Measurements from ENCODE around the gene PRDM12.
A peak's percentile ranks its signal among the peaks of the same experiment; 100 is the strongest.

PRDM12 gene

DNA sequence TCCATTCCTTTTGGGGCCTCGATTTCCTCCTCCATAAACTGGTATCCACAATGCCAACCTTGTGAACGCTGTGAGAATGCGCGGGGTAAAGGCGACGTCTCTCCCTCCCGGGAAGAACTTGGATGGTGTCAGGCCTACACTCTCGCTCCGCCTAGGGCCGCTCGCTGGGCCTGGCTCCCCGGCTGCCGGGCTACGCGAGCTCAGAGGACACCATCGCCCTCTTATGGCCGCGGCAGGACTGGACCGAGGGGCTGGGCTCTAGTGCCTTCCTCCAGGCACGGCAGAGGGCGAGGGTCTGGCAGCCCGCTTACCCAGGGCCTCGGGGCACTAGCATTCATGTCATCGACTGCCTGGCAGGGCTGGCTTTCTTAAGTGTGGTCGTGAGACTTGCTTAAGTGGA, 27.9 kb downstream of the PRDM12 start:
- no peak for DNase-seq

DNA sequence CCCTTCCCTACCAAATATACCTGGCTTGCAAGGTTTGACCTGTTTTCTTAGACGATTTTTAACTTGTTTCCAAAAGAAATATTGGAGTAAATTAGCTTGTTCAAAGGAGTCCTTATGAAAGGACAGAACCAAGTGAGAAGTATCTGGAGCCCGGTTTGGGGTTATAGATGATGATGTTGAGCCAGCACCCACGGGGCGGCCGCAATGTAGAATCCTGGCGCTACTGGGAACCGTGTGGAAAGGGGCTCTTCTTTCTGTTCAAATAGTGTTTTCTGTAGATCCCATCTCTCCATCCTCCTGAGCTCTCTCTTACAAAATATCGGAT, 28.7 kb downstream of the PRDM12 start:
- no peak for DNase-seq

DNA sequence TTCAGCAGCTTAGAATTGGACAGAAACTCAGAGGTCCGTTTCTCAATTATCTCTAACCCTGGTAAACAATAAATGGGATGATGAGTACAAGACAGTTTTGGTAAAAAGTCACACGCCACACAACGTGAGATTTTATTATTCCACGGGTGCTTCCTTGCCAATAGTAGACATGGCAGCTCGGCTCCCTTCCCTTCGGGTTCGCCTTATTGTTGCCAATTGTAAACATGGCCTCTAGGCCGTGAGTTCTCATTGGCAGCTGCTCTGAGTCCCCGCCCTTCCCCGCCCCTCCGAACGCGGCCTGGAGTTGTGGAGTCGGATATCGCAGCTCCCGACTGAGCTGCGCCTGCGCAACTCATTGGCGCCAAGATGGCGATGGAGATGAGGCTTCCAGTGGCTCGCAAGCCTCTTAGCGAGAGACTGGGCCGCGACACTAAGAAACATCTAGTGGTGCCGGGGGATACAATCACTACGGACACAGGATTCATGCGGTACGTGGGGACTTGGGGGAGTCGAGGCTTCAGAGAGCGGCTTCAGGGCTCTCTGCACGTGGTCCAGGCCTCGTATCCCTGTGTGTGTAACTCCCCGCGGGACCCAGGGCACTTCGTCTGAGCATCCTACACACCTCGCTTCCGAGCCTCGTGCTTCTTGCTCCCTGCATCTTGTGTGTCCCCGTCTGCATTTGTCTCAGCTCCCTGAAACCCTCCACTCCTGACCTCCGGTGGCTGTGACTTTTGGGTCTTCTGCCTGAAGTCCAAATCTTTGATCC, 29.2 kb downstream of the PRDM12 start, which contains the start of gene EXOSC2:
EXOSC2 (plus strand) TSS at position 355 of the 766 bp plus-strand sequence; CDS start at position 367, 12 bp downstream.
- DNase-seq, result peak; percentile 96

DNA sequence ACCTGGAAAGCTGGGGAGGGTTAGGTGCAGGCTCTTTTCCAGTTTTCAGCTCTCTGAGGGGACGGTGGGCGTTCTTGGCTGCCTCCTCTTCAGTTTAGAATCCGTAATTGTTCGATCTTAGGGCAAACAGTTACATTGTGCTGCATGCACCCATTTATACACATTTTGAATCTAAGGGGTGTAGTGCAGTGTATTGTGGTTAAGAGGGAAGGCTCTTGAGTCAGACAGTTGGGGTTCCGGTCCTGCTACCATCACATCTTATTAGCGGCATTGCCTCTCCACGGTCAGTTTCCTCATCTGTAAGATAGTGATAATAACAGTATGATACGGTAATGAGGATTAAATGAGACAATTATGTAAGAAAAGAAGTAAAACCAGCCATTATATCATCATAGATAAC, 29.8 kb downstream of the PRDM12 start:
- no peak for DNase-seq

DNA sequence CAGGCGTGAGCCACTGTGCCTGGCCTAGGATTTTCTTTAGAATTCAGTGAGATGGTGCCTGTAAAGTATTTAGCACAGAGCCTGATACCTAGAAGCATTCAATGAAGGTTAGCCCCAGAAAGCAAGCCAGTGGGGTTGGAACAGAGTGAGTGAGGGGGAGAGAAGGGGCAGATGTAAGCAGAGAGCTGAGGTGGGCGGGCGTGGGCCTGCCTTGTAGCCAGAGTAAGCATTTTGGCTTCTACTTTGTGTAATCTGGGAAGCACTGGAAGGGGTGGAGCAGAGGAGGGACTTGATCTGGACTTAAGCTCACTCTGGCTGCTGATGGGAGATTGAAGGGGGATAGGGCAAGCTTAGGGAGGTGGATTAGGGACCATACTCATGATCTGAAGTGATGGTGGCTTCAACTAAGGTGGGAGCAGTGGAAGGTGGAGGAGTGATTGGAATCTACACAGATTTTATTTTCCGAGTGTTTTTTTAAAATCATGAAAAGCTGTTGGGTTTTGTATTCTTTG, 31.8 kb downstream of the PRDM12 start:
- no peak for DNase-seq

DNA sequence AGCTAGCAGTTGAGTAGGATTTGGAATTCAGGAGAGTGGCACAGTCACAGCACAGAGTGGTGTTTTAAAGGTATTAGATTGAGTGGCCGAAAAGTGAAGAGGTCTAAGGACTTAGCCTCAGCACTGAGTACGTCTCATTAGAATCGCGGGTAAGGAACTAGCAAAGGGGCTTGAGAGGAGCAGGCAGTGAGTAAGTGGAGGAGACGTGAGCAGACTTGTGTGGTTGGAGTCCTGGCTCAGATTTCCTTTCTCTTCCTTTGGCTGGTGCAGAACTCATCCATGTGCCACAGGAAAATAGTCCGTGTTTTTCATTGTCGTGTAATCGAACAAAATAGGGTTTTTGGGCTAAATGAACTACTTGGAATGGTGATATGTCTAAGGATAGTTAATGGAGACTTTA, 32.6 kb downstream of the PRDM12 start:
- DNase-seq, result no peak

DNA sequence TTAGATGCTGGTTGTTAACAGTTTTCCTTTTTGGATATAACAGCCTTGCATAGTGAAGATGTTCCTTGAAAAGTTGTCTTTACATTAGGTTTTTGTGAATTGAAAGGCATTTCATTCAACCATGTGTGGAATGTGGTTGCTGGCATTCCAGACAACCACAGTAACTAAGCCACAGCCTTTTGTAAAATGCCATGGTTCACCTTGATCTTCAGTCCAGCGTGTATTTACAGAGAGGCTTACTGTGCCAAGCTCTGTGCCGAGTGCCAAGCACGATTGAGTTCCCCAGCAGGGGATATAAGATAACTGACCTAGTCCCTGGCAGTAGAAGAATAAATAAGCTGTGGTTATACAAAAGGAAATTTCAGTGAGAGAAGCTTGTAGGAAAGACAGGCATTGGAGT, 34.1 kb downstream of the PRDM12 start:
- DNase-seq, result no peak

DNA sequence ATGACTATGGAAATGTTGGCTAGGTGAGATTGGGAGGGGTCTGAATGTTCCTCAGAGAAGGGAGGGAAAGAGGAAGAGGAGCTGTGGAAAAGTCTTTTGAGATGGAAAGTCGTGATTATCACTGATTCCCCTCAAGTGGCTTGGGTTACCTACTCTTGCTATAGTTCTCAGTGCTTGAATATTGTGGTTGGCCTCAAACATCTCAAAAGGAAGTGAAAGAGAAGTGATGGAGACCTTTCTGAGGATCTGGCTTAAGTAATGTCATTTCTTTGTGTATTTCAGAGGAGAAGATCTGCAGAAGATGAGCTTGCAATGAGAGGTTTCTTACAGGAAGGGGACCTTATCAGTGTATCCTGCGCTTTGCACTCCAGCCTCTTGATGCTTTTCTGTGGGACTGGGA, 34.7 kb downstream of the PRDM12 start:
- DNase-seq, result no peak

DNA sequence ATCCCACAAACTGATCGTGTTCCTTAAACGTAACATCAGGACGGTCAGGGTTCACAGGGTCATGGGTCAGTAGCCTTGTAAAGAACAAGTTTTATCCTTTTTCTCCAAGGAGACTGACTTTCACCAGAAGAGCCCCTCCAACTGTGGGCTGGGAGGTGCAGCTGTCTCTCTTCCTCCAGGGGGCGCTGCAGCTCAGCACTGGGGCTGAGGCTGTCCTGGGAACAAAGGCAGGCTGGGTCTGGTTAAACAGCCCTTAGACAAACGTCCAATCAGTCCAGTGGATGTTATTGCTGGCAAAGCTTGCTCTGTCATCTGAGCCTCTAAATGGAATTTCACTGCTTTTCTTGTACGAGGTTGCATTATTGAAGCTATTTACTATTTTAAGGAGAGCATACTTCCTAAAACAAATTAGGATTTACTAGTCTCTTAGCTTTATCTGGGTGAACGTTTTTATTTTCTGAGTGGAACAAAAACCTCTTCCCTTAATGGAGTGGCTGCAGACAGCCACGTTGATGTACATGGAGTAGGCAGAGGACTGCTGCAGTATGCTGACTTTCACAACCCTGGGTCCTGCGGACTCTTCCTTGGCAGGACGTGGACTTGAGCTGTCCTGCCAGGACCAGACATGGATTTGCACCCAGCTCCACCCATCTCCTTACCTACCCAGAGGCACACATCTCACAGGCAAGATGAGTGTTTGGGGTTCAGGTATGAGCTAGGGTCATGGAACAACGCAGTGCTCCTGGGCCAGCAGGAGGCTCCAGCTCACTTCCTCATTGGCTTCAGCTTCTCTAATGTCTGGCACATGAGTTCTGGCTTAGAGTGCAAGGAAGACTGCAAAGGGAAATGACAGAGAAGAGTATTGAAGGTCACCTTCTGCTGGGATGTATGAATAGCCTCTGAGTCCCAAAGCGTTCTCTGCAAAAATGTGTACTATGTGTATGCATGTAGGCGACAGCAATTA, 36.9 kb downstream of the PRDM12 start:
- DNase-seq, result peak; percentile 20

DNA sequence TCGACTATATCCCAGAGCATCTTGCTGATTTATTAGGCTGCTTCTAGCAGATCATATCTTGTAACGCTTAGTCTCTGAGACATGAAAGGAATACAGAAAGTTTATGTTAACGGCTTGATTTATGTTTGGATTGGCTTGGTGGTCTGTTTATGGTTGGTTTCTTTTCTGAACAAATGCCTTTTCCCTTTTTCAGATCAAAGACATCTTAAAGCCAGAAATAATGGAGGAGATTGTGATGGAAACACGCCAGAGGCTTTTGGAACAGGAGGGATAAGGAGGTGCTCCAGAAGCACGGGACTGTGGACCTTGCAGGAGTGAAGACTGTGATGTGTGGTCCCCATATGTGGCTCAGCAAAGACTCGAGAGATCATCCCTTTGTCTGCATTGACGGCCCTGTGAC, 39.1 kb downstream of the PRDM12 start:
- no peak for DNase-seq

DNA sequence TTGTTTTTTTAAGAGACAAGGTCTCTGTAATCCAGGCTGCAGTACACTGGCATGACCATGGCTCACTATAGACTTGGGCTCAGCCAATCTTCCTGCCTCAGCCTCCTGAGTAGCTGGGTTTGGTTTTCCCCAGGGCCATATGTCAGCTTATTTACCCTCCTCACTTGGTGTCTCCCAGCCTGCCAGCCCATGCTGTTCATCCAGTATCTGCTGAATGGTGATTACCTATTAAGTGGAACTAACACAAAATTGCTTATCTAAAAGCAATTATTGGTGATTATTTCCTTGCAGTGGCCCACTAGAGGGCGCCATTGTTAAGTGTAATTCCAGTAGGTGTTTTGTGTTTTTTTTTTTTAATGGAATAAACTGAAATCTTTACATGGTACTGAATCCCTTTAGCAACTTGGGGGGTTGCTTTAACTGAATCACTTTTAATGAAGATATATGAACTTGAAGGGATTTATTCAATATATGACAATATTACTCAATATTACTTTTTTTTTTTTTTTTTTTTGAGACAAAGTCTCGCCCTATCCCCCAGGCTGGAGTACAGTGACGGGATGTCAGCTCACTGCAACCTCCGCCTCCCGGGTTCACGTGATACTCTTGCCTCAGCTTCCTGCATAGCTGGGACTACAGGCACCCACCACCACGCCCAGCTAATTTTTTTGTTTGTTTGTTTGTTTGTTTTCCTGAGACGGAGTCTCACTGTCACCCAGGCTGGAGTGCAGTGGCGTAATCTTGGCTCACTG, 43.0 kb downstream of the PRDM12 start:
- DNase-seq, result peak; percentile 38

DNA sequence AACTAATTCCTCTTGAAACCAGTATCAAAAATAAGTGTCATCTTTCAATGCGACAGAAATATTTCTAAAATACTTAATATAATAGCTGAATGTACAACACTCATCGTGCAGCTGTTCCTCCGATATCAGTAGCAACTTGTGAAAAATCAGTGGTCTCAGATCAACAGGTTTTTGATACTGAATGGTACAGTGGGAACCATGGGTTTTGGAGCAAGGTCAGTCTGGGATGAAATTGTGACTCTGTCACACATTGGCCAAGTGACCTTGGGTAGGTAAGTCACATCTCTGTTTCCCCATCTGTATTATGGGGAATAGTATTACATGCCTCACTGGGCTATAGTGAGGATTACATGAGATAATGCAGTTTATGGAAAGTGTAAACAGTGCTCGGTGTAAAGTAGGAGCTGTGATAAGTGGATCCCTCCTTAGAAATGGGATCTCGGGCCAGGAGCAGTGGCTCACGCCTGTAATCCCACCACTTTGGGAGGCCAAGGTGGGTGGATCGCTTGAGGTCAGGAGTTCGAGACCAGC, 46.5 kb downstream of the PRDM12 start:
- no peak for DNase-seq

DNA sequence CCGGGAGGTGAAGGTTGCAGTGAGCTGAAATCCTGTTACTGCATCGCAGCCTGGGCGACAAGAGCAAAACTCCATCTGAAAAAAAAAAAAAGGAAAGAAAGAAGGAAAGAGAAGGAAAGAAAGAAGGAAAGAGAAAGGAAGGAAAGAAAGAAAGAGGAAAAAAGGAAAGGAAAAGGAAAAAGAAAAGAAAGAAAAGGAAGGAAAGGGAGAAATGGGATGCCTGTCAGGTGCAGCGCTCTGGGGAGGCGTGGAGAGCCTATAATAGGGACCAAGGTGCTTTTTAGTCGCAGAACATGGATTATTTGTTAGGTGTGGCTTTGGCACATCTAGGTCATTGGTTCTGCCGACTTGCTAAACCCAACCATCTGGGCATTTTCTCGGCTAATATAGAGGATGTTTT, 47.1 kb downstream of the PRDM12 start:
- no peak for DNase-seq

DNA sequence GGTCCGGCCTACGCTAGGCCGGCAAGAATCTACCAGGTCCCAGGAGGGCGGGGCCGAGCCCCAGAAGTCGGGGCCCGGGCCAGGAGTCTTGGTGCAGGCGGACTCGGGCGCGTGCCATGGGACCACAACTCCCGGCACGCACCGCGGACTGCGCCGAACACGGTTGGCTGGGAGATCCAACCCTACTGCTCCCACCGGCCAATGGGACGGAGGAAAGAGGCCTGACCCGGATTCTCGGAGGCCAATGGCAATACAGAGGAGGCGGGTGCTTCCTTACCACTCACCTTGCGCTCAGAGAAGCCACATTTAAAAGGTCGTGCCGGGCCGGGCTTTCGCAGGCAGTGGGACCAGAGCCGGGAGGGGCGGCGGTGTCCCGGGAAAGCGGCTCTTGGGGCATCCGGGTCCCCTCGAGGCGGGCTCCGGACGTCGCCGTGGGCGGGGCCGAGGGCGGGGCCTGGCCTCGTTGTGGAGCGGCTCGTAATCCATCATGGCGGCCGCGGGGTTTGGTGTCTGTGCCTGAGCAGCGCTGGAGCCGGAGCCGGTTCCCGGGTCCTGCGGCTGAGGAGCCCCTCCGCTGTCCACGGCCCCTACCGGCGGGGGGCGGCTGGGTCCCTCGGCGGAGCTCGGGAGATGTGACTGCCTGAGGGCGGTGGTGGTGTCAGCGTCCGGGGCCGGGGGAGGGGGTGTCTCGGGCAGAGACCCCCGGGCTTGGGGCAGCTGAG, 48.3 kb downstream of the PRDM12 start:
- DNase-seq, result peak; percentile 89

DNA sequence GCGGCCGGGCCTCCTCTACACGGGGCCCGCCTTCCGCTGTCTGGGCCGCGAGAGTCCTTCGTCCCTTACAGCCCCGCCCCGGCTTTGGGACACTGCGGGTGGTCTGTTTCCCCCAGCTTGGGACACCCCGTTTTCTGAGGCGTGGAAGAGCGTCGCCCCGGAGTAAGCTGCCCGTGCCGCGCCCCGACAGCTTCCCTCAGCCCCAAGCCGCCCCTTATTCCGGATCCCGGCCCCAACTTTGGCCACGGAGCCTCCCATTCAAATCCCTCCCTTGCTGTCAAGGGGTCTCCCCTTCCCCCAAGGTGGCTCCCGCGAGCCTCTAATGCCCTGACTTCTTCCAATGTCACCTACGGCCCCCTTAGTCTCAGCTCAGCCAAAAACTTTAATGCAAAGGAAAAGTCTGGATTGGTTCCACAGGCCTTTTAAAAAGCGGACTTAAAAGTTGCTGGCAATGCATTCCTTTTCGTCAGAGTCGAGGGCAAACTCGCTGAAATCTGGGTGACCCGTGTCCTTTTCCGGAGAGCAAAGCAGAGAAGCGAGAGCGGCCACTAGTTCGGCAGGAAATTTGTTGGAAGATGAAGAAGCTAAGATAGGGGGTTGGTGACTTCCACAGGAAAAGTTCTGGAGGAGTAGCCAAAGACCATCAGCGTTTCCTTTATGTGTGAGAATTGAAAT, 49.0 kb downstream of the PRDM12 start:
- no peak for DNase-seq

DNA sequence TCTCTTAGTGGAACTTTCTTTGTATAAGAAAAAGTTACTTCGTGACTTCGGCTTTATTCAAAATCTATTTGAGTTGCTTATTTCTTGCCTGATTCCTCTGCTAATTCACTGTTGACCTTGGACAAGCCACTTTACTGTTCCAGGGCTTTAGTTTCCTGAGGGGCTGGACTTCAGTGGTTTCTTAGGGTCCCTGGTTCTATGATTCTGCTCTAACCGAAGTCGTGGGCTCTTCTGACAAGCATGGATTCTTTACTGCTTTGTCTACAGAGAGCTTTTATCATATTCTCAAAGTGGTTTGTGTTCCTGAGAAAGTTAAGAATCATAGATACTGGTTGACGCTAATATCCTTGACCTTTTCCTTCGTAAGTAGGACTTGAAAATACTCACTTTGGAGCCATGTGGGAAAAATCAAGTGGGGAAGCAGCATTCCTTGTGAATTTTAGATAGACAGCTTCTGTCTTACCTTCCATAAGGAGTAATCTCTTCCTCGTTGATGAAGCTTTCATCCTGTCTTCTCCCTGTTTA, 50.3 kb downstream of the PRDM12 start:
- DNase-seq, result no peak

DNA sequence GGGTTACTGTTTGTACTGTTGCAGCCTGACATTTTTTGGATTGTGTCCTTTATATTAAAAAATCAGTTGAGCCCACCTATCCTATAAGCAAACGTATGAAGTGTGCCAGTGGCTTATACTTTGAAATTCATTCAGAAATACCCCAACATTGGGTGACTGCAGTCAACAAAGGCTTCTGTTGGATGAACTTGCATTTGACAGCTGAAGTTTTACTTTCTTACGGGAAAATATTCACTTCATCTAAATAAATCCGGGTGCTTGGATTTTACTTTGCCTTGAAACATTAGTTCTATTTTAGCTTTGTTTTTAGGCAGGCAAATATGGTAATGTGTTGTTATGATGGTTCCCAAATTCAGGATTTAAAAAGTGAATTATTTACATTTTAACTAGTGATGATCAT, 50.9 kb downstream of the PRDM12 start:
- DNase-seq, result no peak

DNA sequence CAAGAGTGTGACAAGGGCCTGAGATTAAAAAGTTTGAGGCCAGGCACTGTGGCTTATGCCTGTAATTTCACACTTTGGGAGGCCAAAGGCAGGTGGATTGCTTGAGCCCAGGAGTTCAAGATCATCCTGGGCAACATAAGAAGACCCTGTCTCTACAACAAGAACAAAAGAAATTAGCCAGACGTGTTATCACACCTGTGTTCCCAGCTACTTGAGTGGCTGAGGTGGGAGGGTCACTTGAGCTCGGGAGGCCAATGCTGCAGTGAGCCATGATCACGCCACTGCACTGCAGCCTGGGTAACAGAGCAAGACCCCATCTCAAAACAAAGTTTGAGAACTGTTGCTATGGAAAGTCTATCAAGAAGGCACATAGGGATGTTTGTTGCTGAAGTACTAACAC, 54.2 kb downstream of the PRDM12 start:
- DNase-seq, result no peak

DNA sequence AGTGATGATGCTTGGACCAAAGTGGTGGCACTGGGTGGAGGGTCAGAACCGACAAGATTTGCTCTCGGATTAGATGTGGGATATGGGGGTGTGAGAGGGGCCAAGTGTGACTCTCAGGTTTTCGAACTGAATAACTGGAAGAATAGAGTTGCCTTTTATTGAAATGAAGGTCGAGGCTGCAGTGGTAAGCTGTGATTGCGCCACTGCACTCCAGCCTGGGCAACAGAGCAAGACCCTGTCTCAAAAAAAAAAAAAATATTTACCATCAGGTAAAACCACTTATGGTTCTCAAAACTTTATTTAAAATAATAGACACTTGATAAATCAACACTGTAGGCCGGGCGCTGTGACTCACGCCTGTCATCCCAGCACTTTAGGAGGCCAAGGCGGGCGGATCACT, 56.4 kb downstream of the PRDM12 start:
- DNase-seq, result no peak

DNA sequence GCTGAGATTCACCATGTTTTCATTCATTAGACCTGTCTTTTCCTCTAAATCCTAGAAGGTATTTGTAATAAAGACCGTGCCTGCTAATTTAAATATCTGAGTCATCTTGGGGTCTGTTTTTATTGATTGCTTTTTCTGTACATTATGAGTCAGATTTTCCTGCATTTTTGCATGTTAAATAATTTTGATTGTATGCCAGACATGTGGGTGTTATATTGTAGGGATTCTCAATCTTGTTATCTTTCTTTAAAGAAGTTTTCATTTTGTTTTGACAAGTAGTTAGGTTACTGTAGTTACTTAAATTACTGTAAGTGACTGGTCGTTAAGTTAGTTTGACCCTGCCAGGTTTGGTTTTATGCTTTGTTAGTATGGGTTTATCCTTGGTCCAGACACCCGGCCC, 64.3 kb downstream of the PRDM12 start:
- no peak for DNase-seq

DNA sequence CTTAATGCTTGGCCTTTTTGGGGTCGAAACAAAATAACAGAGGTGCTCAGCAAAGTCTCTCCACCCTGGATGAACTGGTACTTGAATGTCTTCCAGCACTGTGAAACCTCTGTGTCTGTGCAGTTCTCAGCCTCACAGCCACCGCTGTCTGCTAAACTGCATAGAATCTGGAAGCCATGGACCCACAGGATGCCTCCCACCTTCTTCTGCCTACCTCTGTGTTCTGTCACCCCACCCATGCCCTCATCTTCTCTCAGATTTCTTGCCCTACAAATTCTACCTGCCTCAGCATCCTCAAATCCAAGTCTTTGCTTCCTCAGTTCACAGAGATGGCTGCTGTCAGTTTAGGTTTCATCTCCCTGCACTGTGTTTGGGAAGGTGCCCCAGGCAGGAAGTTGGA, 64.8 kb downstream of the PRDM12 start:
- DNase-seq, result no peak
